RKO (cell line): Measurements from ENCODE around the gene CFAP119.

Experiments used
- DNase-seq: peaks from one replicate; pipeline ENCODE4 v3.0.0-alpha.2; 2016; ENCODE audit warnings: low spot score

Gene CFAP119

DNA sequence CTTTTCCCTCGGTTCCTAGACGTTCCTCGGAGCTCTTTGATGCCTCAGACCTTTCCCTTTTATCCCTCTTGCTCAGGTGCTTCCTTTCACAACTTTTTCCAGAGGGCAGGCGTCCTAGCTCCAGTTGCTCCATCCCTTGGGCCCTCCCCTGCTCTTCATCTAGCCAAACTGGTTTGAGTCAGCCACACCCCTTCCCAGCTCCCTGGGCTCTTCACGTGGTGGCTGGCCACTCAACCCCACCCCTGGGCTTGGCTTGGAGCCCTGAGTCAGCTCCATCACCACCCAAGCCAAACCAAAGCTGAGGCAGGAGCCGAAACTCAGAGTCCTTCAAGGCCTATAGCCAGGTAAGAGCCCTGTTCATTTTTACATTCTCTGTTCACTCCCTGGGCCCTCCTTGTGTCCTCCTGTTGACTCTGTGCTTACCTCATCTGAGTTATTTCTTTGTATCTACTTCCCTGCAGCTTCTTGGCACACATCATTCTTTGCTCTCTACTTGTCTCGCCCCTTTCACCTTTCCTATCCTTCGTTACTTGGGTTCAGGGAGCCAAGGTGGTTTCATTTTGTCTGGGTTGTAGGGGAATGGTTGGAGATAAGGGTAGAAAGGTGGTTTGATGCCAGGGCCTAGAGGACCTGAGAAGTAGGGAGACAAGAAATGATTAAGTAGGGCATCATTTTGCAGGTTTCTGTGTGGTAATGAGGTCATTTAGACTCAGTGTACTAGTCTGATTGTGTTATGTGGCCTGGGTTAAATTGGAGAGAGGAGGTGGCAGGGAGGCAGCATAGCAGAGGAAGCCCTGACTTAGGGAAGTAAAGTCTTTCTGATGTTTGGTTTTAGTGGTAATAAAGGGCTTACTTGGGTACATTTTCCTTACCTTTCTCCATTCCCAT, 21.3 kb downstream of the CFAP119 start:
- DNase-seq, result no peak

GRCh38 chr16:30738984-30739951, 22.6 kb downstream of the CFAP119 start:
- DNase-seq, result no peak

GRCh38 chr16:30737794-30738648, 23.8 kb downstream of the CFAP119 start:
- DNase-seq, result no peak

- no peak for DNase-seq
Measured at GRCh38 chr16:30736995-30737793, 24.7 kb downstream of the CFAP119 start.

GRCh38 chr16:30731411-30731810, 30.5 kb downstream of the CFAP119 start:
- DNase-seq, result no peak

GRCh38 chr16:30728899-30729672, 32.8 kb downstream of the CFAP119 start:
- DNase-seq, result no peak

GRCh38 chr16:30728321-30728720, 33.5 kb downstream of the CFAP119 start:
- DNase-seq, result no peak

- DNase-seq, result no peak
Measured at GRCh38 chr16:30725418-30725792, 36.5 kb downstream of the CFAP119 start.

- DNase-seq, result no peak
Measured at GRCh38 chr16:30724641-30725417, 37.0 kb downstream of the CFAP119 start.

DNA sequence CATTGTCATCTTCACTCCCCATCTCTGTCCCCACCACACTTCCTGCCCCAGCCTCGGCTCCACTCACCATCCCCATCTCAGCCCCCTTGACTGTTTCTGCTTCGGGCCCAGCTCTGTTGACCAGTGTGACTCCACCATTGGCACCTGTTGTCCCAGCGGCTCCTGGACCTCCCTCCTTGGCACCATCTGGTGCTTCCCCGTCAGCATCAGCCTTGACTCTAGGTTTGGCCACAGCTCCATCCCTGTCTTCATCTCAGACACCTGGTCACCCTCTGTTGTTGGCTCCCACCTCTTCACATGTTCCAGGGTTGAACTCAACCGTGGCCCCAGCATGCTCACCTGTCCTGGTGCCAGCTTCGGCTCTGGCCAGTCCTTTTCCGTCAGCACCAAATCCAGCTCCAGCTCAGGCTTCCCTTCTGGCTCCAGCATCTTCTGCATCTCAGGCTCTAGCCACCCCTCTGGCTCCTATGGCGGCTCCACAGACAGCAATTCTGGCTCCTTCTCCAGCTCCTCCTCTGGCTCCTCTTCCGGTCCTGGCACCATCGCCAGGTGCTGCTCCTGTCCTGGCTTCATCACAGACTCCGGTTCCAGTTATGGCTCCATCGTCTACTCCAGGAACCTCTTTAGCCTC, 38.0 kb downstream of the CFAP119 start:
- no peak for DNase-seq

GRCh38 chr16:30722916-30723315, 38.9 kb downstream of the CFAP119 start:
- no peak for DNase-seq

DNA sequence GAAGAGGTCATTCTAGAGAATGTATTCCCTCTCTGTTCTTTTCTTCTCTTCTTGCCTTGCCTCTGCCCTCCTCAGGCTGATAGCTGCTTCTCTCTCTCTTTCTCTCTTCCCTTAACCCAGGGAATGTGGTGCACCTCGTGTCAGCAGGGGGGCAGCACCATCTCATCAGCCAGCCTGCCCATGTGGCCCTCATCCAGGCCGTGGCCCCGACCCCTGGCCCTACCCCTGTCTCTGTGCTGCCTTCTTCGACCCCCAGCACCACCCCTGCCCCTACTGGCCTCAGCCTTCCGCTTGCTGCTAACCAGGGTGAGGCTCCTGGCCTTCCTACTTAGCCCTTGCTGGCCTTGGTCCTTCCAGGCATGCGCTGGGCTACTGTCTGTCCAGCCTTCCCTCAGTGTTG, 39.4 kb downstream of the CFAP119 start:
- DNase-seq, result no peak

DNA sequence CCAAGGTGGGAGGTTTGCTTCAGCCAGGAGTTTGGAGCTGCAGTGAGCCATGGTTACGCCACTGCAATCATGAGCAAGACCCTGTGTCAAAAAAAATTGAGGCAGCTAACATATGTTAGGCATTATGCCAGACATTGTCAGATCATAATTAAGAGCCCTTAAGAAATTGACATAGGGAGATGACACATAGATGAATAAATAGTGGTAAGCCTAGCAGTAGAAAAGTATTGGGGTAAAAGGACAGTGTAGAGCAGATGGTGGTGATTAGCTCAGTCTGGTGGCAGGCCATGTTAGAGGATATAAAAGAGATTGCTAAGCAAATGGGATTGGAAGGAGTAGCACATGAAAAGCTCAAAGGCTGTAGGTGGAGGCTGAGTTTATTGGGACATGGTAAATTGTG, 40.3 kb downstream of the CFAP119 start:
- peak; percentile 79 for DNase-seq

DNA sequence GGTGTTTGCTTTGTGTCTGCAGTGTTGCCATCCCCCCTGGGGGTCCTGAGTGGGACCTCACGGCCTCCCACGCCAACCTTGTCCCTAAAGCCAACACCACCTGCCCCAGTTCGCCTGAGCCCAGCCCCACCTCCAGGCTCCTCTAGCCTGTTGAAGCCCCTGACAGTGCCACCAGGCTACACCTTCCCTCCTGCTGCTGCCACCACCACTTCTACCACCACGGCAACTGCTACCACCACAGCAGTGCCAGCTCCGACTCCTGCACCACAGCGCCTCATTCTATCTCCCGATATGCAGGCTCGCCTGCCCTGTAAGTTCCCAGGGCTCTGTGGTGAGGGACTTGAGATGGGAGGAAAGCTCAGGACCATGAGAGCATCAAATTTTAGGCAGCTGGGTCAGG, 40.7 kb downstream of the CFAP119 start:
- DNase-seq, result no peak

DNA sequence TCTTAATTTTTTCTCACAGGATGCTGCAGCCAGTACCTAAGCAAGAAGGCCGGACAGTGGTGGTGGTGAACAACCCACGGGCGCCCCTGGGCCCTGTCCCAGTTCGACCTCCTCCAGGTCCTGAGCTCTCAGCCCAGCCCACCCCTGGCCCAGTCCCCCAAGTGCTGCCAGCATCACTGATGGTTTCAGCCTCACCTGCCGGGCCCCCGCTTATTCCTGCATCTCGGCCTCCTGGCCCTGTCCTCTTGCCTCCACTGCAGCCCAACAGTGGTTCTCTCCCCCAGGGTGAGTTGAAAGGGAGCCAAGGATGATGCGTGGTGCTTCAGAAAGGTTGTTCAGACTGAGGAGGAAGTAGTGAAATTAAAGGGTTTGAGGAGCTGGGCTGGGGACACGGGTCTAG, 41.2 kb downstream of the CFAP119 start:
- DNase-seq, result no peak

DNA sequence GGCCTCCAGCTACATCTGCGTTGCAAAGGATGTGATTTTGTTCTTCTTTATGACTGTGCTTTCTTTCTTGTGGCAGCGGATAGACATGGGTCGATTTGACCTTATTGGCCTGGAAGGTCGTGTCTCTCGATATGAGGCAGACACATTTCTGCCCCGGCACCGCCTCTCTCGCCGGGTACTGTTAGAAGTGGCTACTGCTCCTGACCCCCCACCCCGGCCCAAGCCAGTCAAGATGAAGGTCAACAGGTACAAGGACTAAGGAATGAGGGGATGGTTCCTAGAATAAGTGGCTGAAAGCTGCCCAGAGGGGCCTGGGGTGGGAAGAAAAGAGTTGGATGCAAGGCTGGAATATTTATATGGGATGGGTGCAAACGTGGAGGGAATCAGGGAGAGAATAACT, 41.8 kb downstream of the CFAP119 start:
- DNase-seq, result no peak

- DNase-seq, result no peak
Measured at GRCh38 chr16:30715750-30716445, 46.0 kb downstream of the CFAP119 start.

DNA sequence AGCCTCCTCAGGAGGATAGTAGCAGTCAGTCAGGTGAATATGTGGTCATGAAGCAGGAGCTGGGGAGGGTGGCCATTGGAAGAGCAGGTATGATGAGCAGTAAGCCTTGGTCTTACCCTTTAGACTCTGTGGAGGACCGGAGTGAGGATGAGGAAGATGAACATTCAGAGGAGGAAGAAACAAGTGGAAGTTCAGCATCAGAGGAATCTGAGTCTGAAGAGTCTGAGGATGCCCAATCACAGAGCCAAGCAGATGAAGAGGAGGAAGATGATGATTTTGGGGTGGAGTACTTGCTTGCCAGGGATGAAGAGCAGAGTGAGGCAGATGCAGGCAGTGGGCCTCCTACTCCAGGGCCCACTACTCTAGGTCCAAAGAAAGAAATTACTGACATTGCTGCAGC, 50.1 kb downstream of the CFAP119 start:
- no peak for DNase-seq
